Mesothelial cell of epicardium (in vitro differentiated cells): ENCODE measurements around the gene LMBRD1. TPM values are rescaled to one million over a fixed set of nuclear protein-coding genes. Genes with fewer than 3 reads are reported as not detected.
A peak's percentile ranks its signal among the peaks of the same experiment; 100 is the strongest.
"Not testable (repeated sequence)": the region's sequence is repeated elsewhere in the genome, so short reads cannot be mapped to it uniquely, and the experiment has no call there.

Experiments used
- DNase-seq, 2 experiments: peaks; one replicate each; pipeline ENCODE4 v3.0.0; 2021; ENCODE audit warnings: low spot score in 2 of 2; ENCODE audit not compliant: unreplicated experiment in 2 of 2
- H3K27ac Mint-ChIP-seq: 2 replicates; pipeline ENCODE4 v1.8.0; 2021; ENCODE audit warnings: mixed read lengths
- H3K27me3 Mint-ChIP-seq: 2 replicates; pipeline ENCODE4 v1.8.0; 2021; ENCODE audit warnings: low read depth, mixed read lengths
- H3K36me3 Mint-ChIP-seq: 2 replicates; pipeline ENCODE4 v1.8.0; 2021; ENCODE audit warnings: mixed read lengths
- H3K4me1 Mint-ChIP-seq: 2 replicates; pipeline ENCODE4 v1.8.0; 2021; ENCODE audit warnings: mixed read lengths
- H3K4me3 Mint-ChIP-seq: 2 replicates; pipeline ENCODE4 v1.8.0; 2021; ENCODE audit warnings: mild to moderate bottlenecking, moderate library complexity, mixed read lengths
- H3K9me3 Mint-ChIP-seq: 2 replicates; pipeline ENCODE4 v1.8.0; 2021; ENCODE audit warnings: mixed read lengths
- CTCF ChIP-seq: fragments of 200-600 bp; sonication (generic); IDR thresholded peaks from one replicate; pipeline ENCODE4 v1.5.0; 2021; ENCODE audit warnings: antibody characterized with exemption; ENCODE audit not compliant: unreplicated experiment
- total RNA-seq: library from RNA; stranded (reverse); gene quantifications from 3 replicates; pipeline ENCODE4 v1.2.1, GENCODE V29; 2021

Gene LMBRD1
- total RNA-seq, 1 donor from 2014 or later, result 29.8 TPM

GRCh38 chr6:69813508-69813907 lies 16.7 kb upstream of the LMBRD1 start:
- Mint-ChIP-seq H3K9me3 (no peaks in the 10 kb centered on the region), H3K27ac (no peak overlapping the region), H3K27me3 (no peaks in the 10 kb centered on the region), H3K4me1 (peaks cover 21% of the 10 kb centered on the region), H3K4me3 (no peak overlapping the region), H3K36me3 (no peaks in the 10 kb centered on the region)
- no peak for TF ChIP-seq CTCF
- no peak for DNase-seq

GRCh38 chr6:69812746-69813427 lies 16.1 kb upstream of the LMBRD1 start:
- H3K4me1 Mint-ChIP-seq, result peaks cover 21% of the 10 kb centered on the region
- DNase-seq, result no peak
- H3K9me3 Mint-ChIP-seq, result no peaks in the 10 kb centered on the region
- no peaks in the 10 kb centered on the region for H3K27me3 Mint-ChIP-seq
- H3K36me3 Mint-ChIP-seq, result no peaks in the 10 kb centered on the region
- no peak for TF ChIP-seq CTCF
- H3K27ac Mint-ChIP-seq, result peak overlapping the region; percentile 2
- no peak overlapping the region for H3K4me3 Mint-ChIP-seq

- DNase-seq, result no peak
- no peaks in the 10 kb centered on the region for H3K9me3 Mint-ChIP-seq
- H3K4me3 Mint-ChIP-seq, result no peak overlapping the region
- H3K27me3 Mint-ChIP-seq, result no peaks in the 10 kb centered on the region
- H3K27ac Mint-ChIP-seq, result no peak overlapping the region
- no peak for TF ChIP-seq CTCF
- no peaks in the 10 kb centered on the region for H3K36me3 Mint-ChIP-seq
- no peaks in the 10 kb centered on the region for H3K4me1 Mint-ChIP-seq
These were observed 6.2 kb upstream of the LMBRD1 start for GRCh38 chr6:69802995-69803394.

GRCh38 chr6:69801711-69802110 lies 4.9 kb upstream of the LMBRD1 start:
- Mint-ChIP-seq H3K4me1 (peaks cover 9% of the 10 kb centered on the region), H3K27me3 (no peaks in the 10 kb centered on the region), H3K36me3 (no peaks in the 10 kb centered on the region), H3K9me3 (no peaks in the 10 kb centered on the region), H3K27ac (no peak overlapping the region), H3K4me3 (no peak overlapping the region)
- no peak for TF ChIP-seq CTCF
- DNase-seq, result no peak

- Mint-ChIP-seq H3K36me3 (no peaks in the 10 kb centered on the region), H3K4me1 (peaks cover 9% of the 10 kb centered on the region), H3K9me3 (no peaks in the 10 kb centered on the region), H3K27me3 (no peaks in the 10 kb centered on the region), H3K4me3 (no peak overlapping the region), H3K27ac (no peak overlapping the region)
- TF ChIP-seq CTCF, result no peak
- no peak for DNase-seq
These were observed 4.4 kb upstream of the LMBRD1 start for GRCh38 chr6:69801225-69801624.

GRCh38 chr6:69798796-69799195 lies 2.0 kb upstream of the LMBRD1 start:
- not testable (repeated sequence) for H3K27me3 Mint-ChIP-seq, H3K9me3 Mint-ChIP-seq, H3K4me3 Mint-ChIP-seq, H3K36me3 Mint-ChIP-seq, DNase-seq, H3K27ac Mint-ChIP-seq
- H3K4me1 Mint-ChIP-seq, result peaks cover 27% of the 10 kb centered on the region
